Measurements from ENCODE around the gene TRPV6.

Gene TRPV6

DNA sequence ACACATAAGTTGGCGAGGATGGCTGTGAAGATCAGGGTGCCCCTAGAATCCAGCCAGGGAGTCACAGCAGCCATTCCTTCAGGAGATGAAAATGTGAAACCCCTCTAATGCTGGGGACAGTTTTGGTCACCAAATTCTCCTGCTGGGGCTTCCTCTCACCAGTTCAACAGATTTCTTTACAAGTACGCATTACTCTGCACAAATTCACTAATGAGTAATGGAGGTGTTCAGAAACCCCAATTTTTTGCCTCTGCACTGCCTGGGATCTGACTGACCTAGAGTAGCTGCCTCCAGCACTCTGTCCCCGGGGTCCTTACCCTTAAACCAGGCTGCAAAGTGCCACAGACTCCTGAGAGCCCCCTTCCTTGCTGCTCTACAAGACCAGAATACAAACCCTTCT is 31.9 kb upstream of the TRPV6 start:
- TF ChIP-seq, protein P1, sequence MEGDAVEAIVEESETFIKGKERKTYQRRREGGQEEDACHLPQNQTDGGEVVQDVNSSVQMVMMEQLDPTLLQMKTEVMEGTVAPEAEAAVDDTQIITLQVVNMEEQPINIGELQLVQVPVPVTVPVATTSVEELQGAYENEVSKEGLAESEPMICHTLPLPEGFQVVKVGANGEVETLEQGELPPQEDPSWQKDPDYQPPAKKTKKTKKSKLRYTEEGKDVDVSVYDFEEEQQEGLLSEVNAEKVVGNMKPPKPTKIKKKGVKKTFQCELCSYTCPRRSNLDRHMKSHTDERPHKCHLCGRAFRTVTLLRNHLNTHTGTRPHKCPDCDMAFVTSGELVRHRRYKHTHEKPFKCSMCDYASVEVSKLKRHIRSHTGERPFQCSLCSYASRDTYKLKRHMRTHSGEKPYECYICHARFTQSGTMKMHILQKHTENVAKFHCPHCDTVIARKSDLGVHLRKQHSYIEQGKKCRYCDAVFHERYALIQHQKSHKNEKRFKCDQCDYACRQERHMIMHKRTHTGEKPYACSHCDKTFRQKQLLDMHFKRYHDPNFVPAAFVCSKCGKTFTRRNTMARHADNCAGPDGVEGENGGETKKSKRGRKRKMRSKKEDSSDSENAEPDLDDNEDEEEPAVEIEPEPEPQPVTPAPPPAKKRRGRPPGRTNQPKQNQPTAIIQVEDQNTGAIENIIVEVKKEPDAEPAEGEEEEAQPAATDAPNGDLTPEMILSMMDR (conservative IDR thresholded peaks at IDR 0.05; ENCODE audit: low read depth, low read length), result no peak
- Histone ChIP-seq H3K79me2 (ENCODE audit: insufficient read depth, low read depth) (no peaks in the 10 kb centered on the region), H3K27me3 (ENCODE audit: insufficient read depth, low read depth) (no peaks in the 10 kb centered on the region), H3K36me3 (ENCODE audit: insufficient read depth) (no peaks in the 10 kb centered on the region), H3K4me2 (no peak overlapping the region), H3K4me3 (IDR thresholded peaks at IDR 0.05; ENCODE audit: insufficient read depth, low read depth, low read length) (no peak overlapping the region), H3K4me1 (ENCODE audit: low read depth, poor library complexity, severe bottlenecking) (no peaks in the 10 kb centered on the region), H2AFZ (ENCODE audit: low read depth) (no peak overlapping the region), H3K9ac (no peak overlapping the region), H4K20me1 (ENCODE audit: insufficient read depth) (no peaks in the 10 kb centered on the region), H3K27ac (no peak overlapping the region)

DNA sequence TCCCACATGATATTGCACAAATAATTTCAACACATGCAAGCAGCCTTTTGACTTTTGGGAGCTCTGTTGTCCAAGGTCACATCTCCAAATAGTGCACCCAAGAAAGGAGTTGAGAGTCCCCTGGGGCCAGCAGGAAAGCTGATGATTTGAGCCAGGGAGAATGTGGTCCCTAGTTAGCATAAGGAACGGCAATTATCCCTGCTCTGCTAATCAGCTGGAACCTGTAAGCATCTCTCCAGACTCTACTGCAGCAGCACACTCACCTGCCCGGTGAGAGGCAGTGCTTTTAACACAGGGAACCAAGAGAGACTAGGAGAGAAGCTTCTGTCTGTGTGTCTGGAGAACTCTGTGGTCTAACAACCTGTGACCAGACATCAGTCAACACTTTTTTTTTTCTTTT is 31.0 kb upstream of the TRPV6 start:
- Histone ChIP-seq H2AFZ (ENCODE audit: low read depth) (no peak overlapping the region), H3K79me2 (ENCODE audit: insufficient read depth, low read depth) (no peaks in the 10 kb centered on the region), H3K4me1 (ENCODE audit: low read depth, poor library complexity, severe bottlenecking) (no peaks in the 10 kb centered on the region), H3K27ac (no peak overlapping the region), H3K27me3 (ENCODE audit: insufficient read depth, low read depth) (no peaks in the 10 kb centered on the region), H3K4me3 (IDR thresholded peaks at IDR 0.05; ENCODE audit: insufficient read depth, low read depth, low read length) (no peak overlapping the region), H3K36me3 (ENCODE audit: insufficient read depth) (no peaks in the 10 kb centered on the region), H4K20me1 (ENCODE audit: insufficient read depth) (no peaks in the 10 kb centered on the region), H3K4me2 (no peak overlapping the region), H3K9ac (no peak overlapping the region)
- TF ChIP-seq, protein P1 (conservative IDR thresholded peaks at IDR 0.05; ENCODE audit: low read depth, low read length), result no peak

DNA sequence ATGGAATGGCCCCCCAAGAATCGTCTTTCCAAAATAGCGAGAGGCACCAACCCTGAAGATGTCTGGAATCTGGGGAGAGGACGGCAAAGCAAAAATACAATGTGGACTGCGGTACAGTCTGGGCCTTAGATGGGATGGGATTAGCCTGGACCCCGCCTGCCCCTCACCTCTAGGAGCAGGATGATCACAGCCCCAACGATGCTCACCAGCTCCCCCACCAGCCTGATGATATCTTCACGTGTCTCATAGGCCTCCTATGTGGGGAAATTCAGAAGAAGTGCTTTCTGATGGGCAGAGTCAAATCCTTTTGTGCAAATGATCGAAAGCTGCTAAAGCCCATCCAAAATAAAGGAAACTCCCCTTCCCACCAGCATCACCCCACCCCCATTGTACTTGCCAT is 29.8 kb upstream of the TRPV6 start:
- H3K4me2 ChIP-seq, result no peak overlapping the region
- H3K27ac ChIP-seq, result no peak overlapping the region
- H3K79me2 ChIP-seq (ENCODE audit: insufficient read depth, low read depth), result no peaks in the 10 kb centered on the region
- no peak overlapping the region for H3K4me3 ChIP-seq (IDR thresholded peaks at IDR 0.05; ENCODE audit: insufficient read depth, low read depth, low read length)
- H4K20me1 ChIP-seq (ENCODE audit: insufficient read depth), result no peaks in the 10 kb centered on the region
- H3K4me1 ChIP-seq (ENCODE audit: low read depth, poor library complexity, severe bottlenecking), result no peaks in the 10 kb centered on the region
- no peaks in the 10 kb centered on the region for H3K27me3 ChIP-seq (ENCODE audit: insufficient read depth, low read depth)
- H3K36me3 ChIP-seq (ENCODE audit: insufficient read depth), result no peaks in the 10 kb centered on the region
- H2AFZ ChIP-seq (ENCODE audit: low read depth), result no peak overlapping the region
- no peak overlapping the region for H3K9ac ChIP-seq
- TF ChIP-seq, protein P1 (conservative IDR thresholded peaks at IDR 0.05; ENCODE audit: low read depth, low read length), result no peak

- Histone ChIP-seq H3K4me1 (ENCODE audit: low read depth, poor library complexity, severe bottlenecking) (no peaks in the 10 kb centered on the region), H2AFZ (ENCODE audit: low read depth) (no peak overlapping the region), H3K36me3 (ENCODE audit: insufficient read depth) (no peaks in the 10 kb centered on the region), H3K27ac (no peak overlapping the region), H3K4me3 (IDR thresholded peaks at IDR 0.05; ENCODE audit: insufficient read depth, low read depth, low read length) (no peak overlapping the region), H3K27me3 (ENCODE audit: insufficient read depth, low read depth) (no peaks in the 10 kb centered on the region), H3K9ac (no peak overlapping the region), H4K20me1 (ENCODE audit: insufficient read depth) (no peaks in the 10 kb centered on the region), H3K79me2 (ENCODE audit: insufficient read depth, low read depth) (no peaks in the 10 kb centered on the region), H3K4me2 (no peak overlapping the region)
- TF ChIP-seq, protein P1 (conservative IDR thresholded peaks at IDR 0.05; ENCODE audit: low read depth, low read length), result no peak
Measured at GRCh38 chr7:142914121-142914520, 28.6 kb upstream of the TRPV6 start.

All from KMS-11 (cell line).